ENCODE measurements around the gene TMEM117.
"Not testable (repeated sequence)": the region's sequence is repeated elsewhere in the genome, so short reads cannot be mapped to it uniquely, and the experiment has no call there.

The TMEM117 gene

GRCh38 chr12:44100264-44100663 is 264.4 kb downstream of the TMEM117 start:
- DNase-seq (ENCODE audit: low read depth), result no peak

DNA sequence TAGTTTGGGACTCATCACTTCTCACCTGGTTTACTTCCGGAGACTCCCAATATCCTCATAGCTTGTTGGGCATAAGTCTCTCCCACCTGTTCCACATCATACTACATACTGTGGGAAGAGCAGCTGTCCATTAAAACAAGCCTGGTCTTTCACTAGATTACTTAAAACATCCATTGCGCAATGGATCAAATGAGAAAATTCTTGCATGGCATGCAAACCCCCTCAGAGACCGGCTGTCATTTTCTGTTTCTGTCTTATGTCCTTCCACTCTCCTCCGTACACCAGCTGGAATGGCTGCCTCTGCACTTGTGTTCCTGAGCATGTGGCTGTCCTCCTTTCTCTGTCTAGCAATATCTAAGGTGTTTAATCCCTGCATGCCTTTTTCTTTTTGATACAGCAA is 265.6 kb downstream of the TMEM117 start:
- no peak for DNase-seq (ENCODE audit: low read depth)

DNA sequence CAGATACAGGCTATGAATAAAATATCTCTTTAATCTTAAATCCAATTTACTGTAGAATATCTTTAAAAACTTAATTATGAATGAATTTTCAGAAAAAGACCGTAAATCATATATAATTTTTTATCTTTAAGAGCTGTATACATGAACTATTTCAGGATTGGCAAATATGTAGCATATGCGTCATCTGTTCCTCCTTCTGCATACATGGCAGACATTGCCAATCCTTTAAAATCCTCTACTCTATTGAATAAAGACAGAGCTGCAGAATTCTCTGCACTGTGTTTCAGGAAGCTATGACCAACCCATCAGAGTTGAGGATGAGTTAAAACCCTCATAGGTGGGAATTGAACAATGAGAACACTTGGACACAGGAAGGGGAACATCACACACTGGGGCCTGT is 279.0 kb downstream of the TMEM117 start:
- no peak for DNase-seq (ENCODE audit: low read depth)

DNA sequence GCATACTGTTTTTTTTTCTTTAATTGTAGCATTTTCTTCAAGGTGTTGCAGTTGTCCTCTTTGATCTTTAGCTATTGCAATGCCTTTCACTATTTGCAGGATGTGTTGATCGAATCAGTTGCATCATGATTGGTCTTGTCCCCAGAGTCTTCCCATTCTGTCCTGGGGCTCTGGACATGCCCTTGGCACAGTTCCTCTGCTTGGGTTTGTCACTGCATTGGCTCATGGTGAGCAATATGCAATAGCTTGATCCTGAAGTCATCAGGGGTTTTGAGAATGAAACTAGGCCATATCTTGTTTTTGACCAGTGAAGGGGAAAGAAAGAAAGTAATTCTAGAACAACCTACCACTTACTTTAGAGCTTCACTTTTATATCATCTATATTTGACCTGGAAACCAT is 281.5 kb downstream of the TMEM117 start:
- no peak for DNase-seq (ENCODE audit: low read depth)

- no peak for DNase-seq (ENCODE audit: low read depth)
Measured at GRCh38 chr12:44118946-44119345, 283.1 kb downstream of the TMEM117 start.

DNA sequence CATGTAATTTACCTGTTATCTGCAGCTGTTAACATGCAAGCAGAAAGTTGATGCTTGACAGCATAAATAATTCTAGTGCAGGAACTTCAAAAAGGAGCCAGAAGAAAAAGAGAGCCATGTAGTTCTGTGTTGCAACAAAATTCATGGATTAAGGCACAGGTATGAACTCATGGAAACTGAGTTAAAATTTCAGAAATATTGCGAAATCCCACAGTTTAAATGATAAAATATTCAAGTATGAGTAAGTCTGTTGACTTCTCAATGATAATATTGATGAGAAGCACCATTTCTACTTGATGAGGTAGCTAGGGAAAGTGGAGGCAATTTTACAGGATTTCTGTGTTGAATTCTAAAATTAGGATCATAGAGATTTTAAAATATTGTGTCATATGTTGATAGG is 290.9 kb downstream of the TMEM117 start:
- no peak for DNase-seq (ENCODE audit: low read depth)

DNA sequence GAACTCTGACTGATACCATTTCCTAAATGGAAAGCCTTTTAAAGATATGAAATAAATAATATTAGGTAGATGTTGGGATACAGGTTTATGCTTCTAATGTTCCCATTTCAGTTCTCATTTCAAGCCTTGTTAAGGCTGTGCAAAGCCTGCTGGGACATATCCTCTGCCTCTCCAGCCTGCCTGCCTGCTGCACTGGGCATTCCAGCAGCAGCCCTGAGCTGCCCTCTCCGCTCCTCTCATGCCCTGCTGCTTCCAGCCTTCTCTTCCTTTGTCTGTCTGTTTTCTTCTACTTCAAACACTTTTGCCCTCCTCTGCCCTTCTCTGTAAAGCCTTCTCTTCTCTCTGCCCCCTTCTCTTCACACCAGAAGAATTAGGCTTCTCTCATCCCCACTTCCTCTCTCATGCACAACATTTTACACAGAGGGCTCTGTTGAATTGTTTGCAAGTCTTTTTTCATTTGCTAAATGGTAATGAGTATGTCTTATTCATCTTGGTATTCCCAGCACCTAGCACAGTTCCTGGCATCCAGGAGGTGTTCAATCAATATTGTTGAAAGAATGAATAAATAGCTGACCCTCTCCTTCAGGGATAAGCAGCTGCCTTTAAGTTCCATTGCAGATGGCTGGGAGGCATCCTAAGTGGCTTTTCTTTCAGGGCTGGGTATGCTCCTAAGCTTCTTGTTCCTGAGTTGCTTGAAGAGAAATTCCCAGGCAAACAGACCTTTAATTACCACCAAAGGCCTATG is 292.3 kb downstream of the TMEM117 start:
- DNase-seq (ENCODE audit: low read depth), result no peak

DNA sequence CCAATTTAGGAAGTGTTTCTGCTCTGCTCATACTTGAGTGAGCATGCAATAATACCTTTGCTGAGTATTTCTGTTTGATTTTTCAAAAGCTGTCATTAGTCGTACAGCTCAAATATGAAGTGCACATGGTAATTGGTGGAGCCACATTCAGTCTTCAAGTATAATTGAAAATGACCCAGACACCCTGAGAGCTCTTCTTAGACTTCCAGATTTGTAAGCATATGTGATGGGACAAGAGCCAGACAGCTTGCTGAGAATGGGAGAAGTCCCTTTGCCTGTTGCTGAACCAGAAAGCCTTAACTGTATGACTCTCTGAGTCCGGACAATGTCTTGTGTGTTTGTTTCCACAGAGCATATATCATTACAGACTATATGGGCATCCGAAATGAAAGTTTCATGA is 307.3 kb downstream of the TMEM117 start:
- DNase-seq (ENCODE audit: low read depth), result no peak

DNA sequence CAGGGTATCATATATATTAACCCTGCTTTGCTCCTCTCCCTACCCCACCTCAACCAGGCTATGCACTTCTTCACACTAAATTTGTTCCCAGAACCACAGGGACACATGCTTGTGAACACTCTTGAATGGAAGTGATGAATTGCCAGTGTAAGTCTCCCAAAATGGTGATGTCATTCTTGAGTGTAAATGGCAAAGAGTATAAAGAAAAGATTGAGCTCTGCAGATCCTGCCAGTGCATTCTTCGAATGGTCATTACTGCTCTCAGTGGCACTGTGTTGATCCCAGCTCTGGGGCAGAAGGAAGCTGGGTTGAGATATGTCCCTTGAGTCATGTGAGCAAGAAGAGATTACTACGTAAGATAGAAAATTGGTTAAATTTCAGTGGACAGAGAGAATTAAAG is 313.1 kb downstream of the TMEM117 start:
- no peak for DNase-seq (ENCODE audit: low read depth)

GRCh38 chr12:44154128-44154527 is 318.2 kb downstream of the TMEM117 start:
- no peak for DNase-seq (ENCODE audit: low read depth)

- DNase-seq (ENCODE audit: low read depth), result no peak
Measured at GRCh38 chr12:44155358-44155757, 319.5 kb downstream of the TMEM117 start.

DNA sequence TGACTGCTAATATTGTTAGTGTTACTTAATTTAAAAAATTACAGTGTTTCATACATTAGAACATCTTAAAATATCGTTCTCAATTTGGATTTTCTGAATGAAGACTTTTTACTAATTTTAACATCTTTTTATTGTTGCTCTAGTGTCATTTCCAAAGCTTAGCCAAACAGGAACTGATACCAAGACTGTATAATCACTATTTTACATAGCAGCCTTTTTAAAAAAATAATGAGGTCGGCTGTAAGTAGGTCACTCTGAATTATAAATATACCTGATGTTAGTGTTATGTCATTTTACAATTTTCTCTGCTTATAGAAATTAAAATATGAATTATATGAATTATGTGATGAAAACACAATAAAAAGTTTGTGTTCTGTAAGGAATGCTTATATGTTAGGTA is 321.5 kb downstream of the TMEM117 start:
- no peak for DNase-seq (ENCODE audit: low read depth)

DNA sequence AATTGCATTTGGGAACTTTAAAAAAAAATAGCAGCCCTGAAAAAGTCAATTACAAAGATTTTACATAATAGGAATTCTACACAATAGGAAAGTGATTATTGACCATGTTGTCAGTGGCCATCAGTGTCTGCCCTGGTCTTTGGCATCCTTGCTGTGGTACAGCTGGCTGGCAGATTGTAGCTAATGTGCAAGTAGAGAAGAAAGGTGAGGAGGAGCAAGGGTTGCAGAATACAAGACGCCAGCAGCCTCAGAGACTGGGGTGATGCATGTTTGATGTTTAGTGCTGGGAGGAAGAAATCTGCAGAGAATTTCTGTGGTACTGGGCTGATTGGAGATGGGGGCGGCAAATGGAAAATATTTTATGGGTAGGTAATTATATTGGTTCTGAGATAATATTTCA is 322.9 kb downstream of the TMEM117 start:
- no peak for DNase-seq (ENCODE audit: low read depth)

GRCh38 chr12:44159216-44159615 is 323.3 kb downstream of the TMEM117 start:
- no peak for DNase-seq (ENCODE audit: low read depth)

- no peak for DNase-seq (ENCODE audit: low read depth)
Measured at GRCh38 chr12:44159862-44160261, 324.0 kb downstream of the TMEM117 start.

GRCh38 chr12:44162961-44163360 is 327.1 kb downstream of the TMEM117 start:
- no peak for DNase-seq (ENCODE audit: low read depth)

DNA sequence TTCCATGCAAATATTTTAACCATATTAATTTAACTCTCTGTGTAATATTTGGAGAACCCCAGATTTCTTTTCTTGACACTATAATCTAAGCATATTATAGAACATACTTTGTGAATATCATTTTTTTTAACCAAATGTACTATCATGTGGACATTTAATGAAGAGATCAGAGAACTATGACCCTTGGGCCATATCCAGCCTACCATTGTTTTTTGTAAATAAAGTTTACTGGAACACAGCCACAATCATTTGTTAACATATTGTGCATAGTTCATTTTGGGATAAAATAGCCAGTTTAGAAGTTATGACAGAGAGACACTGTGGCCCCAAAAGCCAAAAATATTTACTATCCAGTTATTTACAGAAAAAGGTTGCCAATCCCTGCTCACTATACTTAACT is 338.2 kb downstream of the TMEM117 start:
- DNase-seq (ENCODE audit: low read depth), result no peak

GRCh38 chr12:44184499-44185206 is 348.8 kb downstream of the TMEM117 start:
- no peak for DNase-seq (ENCODE audit: low read depth)

- no peak for DNase-seq (ENCODE audit: low read depth)
Measured at GRCh38 chr12:44193281-44193680, 357.4 kb downstream of the TMEM117 start.

DNA sequence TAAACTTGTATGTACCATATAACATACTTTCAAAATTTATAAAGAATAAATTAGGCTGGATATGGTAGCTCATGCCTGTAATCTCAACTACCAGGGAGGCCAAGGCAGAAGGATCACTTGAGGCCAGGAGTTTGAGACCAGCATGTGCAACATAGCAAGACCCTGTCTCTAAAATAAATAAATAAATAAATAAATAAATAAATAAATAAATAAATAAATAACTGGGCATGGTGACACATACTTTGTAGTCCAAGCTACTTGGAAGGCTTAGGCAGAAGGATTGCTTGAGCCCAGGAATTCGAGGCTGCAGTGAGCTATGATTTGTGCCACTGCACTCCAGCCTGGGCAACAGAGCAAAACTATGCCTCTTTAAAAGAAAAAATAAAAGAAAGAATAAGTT is 359.8 kb downstream of the TMEM117 start:
- not testable (repeated sequence) for DNase-seq (ENCODE audit: low read depth)

DNA sequence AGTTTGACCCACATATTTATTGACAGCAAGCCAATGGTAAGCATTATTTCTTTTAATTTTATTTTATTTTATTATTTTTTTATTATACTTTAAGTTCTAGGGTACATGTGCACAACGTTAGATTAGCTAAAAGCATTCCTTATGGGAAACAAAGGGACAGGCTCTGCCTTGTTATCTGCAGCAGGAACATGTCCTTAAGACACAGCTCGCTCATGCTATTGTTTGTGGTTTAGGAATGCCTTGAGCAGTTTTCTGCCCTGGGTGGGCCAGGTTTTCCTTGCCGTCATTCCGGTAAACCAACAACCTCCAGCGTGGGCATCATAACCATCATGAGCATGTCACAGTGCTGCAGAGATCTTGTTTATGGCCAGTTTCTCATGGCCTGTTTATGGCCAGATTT is 370.2 kb downstream of the TMEM117 start:
- no peak for DNase-seq (ENCODE audit: low read depth)

DNA sequence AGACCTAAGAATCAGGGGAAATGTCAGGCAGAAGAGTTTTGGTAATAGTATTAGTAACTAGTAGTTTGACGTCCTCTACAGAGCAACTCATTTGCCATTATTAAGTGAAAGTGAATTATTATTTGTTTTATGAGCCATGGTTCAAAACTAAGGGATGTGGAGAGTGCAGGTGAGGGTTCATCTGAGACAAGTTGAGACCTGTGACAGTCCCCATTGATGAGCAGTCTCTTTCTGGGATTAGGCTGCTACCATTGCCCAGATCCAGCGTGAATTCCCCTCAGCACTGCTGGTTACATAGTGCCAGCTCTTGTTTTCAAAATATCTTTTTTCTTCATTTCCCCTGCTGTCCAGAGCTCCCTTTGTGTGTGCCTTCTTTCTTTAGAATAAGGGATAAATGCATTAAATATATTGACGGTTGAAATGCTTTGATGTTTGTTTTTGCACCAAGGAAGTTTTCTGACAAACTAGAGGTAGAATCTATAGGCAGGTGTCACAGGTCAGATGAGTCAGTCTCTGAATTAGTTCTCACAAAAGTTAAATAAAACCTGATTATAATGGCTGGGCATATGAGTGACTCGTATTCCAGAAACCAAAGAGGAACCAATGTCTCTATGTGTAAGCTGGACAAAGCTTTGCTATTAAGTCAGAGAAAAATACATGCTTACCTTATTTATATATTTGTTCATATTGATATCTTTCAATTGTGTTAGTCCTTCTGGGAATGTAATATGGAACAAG is 381.4 kb downstream of the TMEM117 start:
- no peak for DNase-seq (ENCODE audit: low read depth)

DNA sequence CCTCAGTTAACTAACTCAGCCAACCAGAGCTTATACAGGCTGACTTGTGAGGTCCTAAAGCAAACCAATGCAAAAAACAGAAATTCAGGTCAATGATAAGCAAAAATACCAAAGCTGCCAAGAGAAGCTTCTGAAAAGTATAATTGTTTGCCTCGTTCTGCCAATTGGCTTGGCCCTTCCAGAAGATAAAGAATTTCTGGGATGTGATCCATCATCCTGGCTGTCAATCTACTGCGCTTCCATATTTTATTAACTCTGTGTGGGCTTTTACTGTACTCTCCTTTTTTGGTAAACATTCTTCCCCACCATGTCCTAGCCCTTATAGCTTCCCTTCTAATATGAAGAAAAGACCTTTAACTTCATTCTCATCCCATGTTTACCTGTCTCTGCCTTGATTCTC is 387.9 kb downstream of the TMEM117 start:
- no peak for DNase-seq (ENCODE audit: low read depth)

All from activated gamma-delta T cell treated with anti-CD3 and anti-CD28 coated beads, Interleukin-2, amount 50 U/mL, for 16 hours (primary cell).